Brain microvascular endothelial cell (primary cell): ENCODE results near the gene QPCT.

Source experiments
- DNase-seq: peaks from one replicate; pipeline ENCODE4 v3.0.0-alpha.2; 2020
- H3K27ac ChIP-seq: fragments of 250-450 bp; sonication (Bioruptor Pico); 2 replicates; pipeline ENCODE4 v1.5.1; 2020; ENCODE audit warnings: mild to moderate bottlenecking, moderate library complexity
- H3K27me3 ChIP-seq: fragments of 250-450 bp; sonication (Bioruptor Pico); replicated peaks from 2 replicates; pipeline ENCODE4 v1.5.1; 2020; ENCODE audit warnings: mild to moderate bottlenecking
- H3K36me3 ChIP-seq: fragments of 250-450 bp; sonication (Bioruptor Pico); replicated peaks from 2 replicates; pipeline ENCODE4 v1.5.1; 2020; ENCODE audit warnings: mild to moderate bottlenecking
- H3K4me3 ChIP-seq: 2 replicates; pipeline ENCODE4 v1.5.1; 2011; ENCODE audit warnings: low read depth, mild to moderate bottlenecking, control low read depth, low read length, moderate library complexity
- in situ Hi-C: cut with HindIII; loops from 2 replicates; pipeline ENCODE4 v1.10.0; 2017; ENCODE audit warnings: low sequenced_read_pairs, low pct_ligation_motif_present
- TF ChIP-seq, protein P1 (sequence below): IDR thresholded peaks from 2 replicates; pipeline ENCODE4 v1.5.1; 2011; ENCODE audit warnings: low read depth, mild to moderate bottlenecking, moderate library complexity, low read length, control low read depth, inconsistent platforms; ENCODE audit errors: missing control alignments

The QPCT gene

DNA sequence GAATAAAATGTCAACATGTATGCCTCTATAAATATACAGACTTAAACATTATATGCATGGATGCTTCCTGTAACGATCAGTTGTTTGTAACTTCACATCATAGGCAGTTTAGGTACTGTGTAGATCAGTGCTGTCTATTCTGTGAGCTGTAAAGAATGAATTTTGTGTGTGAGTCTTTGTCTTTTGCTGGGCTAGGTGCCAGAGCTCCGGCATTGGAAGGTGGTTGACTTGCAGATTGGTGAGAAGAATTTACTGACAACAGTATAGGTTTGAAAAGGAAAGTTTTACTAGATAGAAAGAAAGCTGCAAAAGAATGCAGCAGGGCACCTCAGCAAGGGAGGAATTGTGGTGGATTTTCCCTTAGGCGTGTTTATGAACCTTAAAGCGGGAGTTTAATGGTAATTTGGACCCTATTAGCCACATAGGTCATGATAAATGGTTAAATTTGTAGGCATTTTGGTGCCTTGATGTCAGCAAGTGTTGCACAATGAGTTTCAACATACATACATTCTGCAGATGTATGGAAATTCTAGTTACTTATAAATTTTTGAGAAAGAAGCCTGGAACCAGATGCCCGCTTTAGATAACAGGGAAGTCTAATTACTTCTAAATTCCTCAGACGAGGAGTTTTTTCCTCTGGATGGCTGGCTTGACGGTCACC lies 6.7 kb upstream of the QPCT start:
- in situ Hi-C loops, result no loop called here
- DNase-seq, result no peak
- Histone ChIP-seq H3K27ac (no peak overlapping the region), H3K27me3 (no peaks in the 10 kb centered on the region), H3K36me3 (no peaks in the 10 kb centered on the region), H3K4me3 (no peak overlapping the region)
- TF ChIP-seq, protein P1, sequence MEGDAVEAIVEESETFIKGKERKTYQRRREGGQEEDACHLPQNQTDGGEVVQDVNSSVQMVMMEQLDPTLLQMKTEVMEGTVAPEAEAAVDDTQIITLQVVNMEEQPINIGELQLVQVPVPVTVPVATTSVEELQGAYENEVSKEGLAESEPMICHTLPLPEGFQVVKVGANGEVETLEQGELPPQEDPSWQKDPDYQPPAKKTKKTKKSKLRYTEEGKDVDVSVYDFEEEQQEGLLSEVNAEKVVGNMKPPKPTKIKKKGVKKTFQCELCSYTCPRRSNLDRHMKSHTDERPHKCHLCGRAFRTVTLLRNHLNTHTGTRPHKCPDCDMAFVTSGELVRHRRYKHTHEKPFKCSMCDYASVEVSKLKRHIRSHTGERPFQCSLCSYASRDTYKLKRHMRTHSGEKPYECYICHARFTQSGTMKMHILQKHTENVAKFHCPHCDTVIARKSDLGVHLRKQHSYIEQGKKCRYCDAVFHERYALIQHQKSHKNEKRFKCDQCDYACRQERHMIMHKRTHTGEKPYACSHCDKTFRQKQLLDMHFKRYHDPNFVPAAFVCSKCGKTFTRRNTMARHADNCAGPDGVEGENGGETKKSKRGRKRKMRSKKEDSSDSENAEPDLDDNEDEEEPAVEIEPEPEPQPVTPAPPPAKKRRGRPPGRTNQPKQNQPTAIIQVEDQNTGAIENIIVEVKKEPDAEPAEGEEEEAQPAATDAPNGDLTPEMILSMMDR, result no peak

DNA sequence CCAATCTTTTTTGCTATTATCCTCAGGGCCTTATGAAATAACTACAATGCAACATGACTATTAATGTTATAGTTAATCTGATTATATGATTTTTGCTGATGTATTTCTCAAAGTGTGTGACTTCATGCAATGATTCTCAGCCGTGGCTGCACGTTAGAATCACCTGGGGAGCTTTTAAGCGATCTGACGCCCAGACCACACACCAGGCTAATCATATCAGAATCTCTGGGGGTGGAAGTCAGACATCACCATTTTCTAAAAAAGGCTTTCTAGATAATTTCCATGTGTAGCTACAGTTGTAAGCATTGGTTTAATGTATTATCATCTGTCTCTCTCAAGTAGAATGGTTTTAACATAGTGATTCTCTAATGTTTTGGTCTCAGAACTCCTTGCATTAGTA lies 5.5 kb upstream of the QPCT start:
- DNase-seq, result no peak
- no peak overlapping the region for H3K4me3 ChIP-seq
- in situ Hi-C loops, result no loop called here
- H3K27me3 ChIP-seq, result no peaks in the 10 kb centered on the region
- TF ChIP-seq, protein P1, result no peak
- no peaks in the 10 kb centered on the region for H3K36me3 ChIP-seq
- no peak overlapping the region for H3K27ac ChIP-seq

DNA sequence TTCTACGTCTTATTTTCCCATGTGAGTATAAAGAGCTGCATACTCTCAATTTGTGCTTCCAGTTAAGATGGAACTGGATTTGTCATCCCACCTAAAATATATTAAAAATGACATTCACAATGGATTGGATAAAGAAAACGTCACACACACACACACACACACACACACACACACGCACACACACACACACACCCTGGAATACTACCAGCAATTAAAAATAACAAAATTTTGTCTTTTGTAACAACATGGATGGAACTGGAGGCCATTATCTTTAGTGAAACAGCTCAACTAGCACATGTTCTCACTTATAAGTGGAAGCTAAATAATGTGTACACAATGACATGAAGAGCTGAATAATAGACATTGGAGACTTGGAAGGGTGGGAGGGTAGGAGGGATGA lies 3.8 kb upstream of the QPCT start:
- no peak for DNase-seq
- TF ChIP-seq, protein P1, result no peak
- no peak overlapping the region for H3K4me3 ChIP-seq
- H3K27me3 ChIP-seq, result no peaks in the 10 kb centered on the region
- no peaks in the 10 kb centered on the region for H3K36me3 ChIP-seq
- in situ Hi-C loops, result no loop called here
- H3K27ac ChIP-seq, result no peak overlapping the region

DNA sequence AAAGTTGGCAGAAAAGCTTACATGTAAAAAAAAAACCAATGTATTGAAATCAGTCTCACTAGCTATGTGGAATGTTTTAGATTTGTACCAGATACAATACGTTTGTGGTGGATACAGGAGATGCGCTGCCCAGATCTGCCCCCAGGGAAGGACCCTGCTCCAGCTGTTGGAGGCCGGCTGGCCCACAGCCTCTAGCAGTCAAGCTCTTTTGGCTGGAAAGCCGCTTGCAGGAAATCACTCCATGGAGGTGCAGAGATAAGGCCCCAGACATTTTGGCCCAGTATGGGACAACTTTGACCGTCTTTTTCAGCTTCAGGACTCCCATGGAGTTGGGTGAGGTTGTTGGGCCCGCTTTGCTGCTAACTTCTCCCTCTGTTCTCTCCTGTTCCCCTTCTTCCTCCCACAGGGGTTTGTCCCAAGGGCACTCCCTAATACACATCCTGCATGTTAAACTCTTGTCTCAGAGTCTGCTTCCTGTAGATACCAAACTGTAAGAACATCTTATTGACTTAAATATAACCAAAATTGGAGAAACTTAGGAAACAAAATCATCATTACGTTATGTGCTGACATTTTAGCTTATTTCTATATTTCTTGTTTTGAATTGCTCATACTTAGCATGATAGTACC lies 1.7 kb upstream of the QPCT start:
- TF ChIP-seq, protein P1, result no peak
- Histone ChIP-seq H3K36me3 (no peaks in the 10 kb centered on the region), H3K27ac (no peak overlapping the region), H3K4me3 (no peak overlapping the region), H3K27me3 (no peaks in the 10 kb centered on the region)
- in situ Hi-C loops, result no loop called here
- DNase-seq, result no peak

DNA sequence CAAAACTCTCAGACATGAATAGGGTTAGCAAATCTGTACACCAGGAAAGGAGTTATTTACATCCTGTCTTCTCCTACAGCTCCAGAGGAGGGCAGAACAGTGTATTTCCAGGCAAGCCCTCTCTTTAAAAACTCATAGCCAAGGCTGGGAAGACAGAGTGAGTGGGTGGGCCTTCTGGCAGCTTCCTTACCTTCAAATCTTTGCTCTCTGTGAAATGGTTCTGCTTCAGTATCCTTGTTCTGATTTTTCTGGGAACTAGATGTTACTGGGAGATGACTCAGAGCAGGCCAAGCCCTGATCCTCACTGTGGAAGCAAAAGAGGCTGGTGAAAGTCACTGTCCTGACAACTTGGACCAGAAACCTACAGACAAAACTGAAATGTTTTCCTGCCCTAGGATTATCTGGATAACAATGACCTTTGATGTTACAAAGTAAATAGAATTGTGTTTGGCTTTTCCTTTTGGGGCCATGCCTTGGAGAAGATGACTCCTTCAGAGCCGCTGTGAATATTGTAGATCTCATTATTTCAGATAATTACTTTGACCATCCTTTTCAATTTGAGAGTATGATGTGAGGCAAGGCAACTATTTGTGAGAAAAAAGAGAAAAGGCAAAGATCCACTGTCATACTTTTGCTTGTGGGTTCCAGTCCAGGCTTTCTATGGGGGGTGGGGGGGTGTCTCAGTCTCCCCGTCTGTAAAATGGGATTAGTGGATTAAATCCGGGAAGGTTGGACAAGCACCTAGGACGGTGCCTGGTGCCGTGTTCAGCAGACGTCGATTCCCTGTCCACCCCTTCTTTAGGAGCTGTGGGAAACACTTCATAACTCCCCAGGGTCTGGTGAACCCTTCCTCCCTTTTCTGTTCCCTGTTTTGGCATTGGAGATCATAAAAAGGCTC lies 644 bp upstream of the QPCT start:
- Histone ChIP-seq H3K27ac (no peak overlapping the region), H3K27me3 (no peaks in the 10 kb centered on the region), H3K36me3 (no peaks in the 10 kb centered on the region), H3K4me3 (peak overlapping the region; percentile 73)
- in situ Hi-C loops, result no loop called here
- peak; percentile 51 for DNase-seq
- TF ChIP-seq, protein P1, result peak; percentile 59
